ENCODE measurements around the gene PRRT1B.

The PRRT1B gene

DNA sequence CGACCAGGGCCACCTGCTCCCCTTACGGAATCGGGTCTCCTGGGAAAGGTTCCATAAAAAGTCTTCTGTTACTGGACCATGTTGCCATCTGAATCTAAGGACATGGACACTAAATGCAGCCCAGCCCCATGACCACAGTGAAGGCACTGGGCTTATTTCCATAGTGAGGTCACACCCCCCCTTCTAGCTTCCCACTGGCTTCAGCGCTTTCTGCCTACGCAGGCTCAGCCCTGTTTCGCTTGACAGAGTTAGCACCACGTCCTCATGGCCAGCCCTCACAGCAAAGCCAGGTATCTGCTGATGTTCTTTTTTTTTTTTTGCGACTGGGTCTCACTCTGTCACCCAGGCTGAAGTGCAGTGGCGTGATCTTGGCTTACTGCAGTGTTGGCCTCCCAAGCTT is 28.4 kb upstream of the PRRT1B start:
- H3K9me3 Mint-ChIP-seq = no peaks in the 10 kb centered on the region
- H3K4me3 Mint-ChIP-seq = no peak overlapping the region
- no peaks in the 10 kb centered on the region for H3K36me3 Mint-ChIP-seq
- no peaks in the 10 kb centered on the region for H3K27me3 Mint-ChIP-seq
- H3K27ac Mint-ChIP-seq = no peak overlapping the region
- no peaks in the 10 kb centered on the region for H3K4me1 Mint-ChIP-seq

GRCh38 chr9:131517761-131518190 is 27.5 kb upstream of the PRRT1B start:
- H3K27ac Mint-ChIP-seq = peak overlapping the region; percentile 8
- H3K27me3 Mint-ChIP-seq = no peaks in the 10 kb centered on the region
- no peaks in the 10 kb centered on the region for H3K4me1 Mint-ChIP-seq
- H3K36me3 Mint-ChIP-seq = no peaks in the 10 kb centered on the region
- H3K9me3 Mint-ChIP-seq = no peaks in the 10 kb centered on the region
- no peak overlapping the region for H3K4me3 Mint-ChIP-seq

- Mint-ChIP-seq H3K4me1 (no peaks in the 10 kb centered on the region), H3K27me3 (no peaks in the 10 kb centered on the region), H3K27ac (no peak overlapping the region), H3K4me3 (no peak overlapping the region), H3K36me3 (no peaks in the 10 kb centered on the region), H3K9me3 (no peaks in the 10 kb centered on the region)
Measured at GRCh38 chr9:131518553-131518952, 26.8 kb upstream of the PRRT1B start.

GRCh38 chr9:131520503-131520902 is 24.8 kb upstream of the PRRT1B start:
- Mint-ChIP-seq H3K27ac (no peak overlapping the region), H3K4me1 (peaks cover 3% of the 10 kb centered on the region), H3K27me3 (no peaks in the 10 kb centered on the region), H3K9me3 (no peaks in the 10 kb centered on the region), H3K36me3 (no peaks in the 10 kb centered on the region), H3K4me3 (no peak overlapping the region)

- H3K4me1 Mint-ChIP-seq = peaks cover 3% of the 10 kb centered on the region
- no peaks in the 10 kb centered on the region for H3K27me3 Mint-ChIP-seq
- no peaks in the 10 kb centered on the region for H3K9me3 Mint-ChIP-seq
- H3K36me3 Mint-ChIP-seq = no peaks in the 10 kb centered on the region
- H3K4me3 Mint-ChIP-seq = no peak overlapping the region
- H3K27ac Mint-ChIP-seq = no peak overlapping the region
Measured at GRCh38 chr9:131521203-131521602, 24.1 kb upstream of the PRRT1B start.

DNA sequence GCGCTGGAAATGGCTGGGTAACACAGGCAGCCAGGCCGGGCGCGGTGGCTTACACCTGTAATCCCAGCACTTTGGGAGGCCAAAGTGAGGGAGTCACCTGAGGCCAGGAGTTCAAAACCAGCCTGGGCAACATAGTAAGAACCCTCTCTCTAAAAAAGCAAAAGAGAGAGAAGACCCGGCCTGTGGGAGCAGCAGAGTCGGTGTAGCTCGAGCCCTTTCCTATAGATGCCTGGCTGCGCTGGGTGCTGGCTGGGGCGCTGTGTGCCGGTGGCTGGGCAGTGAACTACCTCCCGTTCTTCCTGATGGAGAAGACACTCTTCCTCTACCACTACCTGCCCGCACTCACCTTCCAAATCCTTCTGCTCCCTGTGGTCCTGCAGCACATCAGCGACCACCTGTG is 23.5 kb upstream of the PRRT1B start:
- Mint-ChIP-seq H3K36me3 (peaks cover 3% of the 10 kb centered on the region), H3K4me3 (no peak overlapping the region), H3K4me1 (peaks cover 3% of the 10 kb centered on the region), H3K27me3 (no peaks in the 10 kb centered on the region), H3K27ac (no peak overlapping the region), H3K9me3 (no peaks in the 10 kb centered on the region)

DNA sequence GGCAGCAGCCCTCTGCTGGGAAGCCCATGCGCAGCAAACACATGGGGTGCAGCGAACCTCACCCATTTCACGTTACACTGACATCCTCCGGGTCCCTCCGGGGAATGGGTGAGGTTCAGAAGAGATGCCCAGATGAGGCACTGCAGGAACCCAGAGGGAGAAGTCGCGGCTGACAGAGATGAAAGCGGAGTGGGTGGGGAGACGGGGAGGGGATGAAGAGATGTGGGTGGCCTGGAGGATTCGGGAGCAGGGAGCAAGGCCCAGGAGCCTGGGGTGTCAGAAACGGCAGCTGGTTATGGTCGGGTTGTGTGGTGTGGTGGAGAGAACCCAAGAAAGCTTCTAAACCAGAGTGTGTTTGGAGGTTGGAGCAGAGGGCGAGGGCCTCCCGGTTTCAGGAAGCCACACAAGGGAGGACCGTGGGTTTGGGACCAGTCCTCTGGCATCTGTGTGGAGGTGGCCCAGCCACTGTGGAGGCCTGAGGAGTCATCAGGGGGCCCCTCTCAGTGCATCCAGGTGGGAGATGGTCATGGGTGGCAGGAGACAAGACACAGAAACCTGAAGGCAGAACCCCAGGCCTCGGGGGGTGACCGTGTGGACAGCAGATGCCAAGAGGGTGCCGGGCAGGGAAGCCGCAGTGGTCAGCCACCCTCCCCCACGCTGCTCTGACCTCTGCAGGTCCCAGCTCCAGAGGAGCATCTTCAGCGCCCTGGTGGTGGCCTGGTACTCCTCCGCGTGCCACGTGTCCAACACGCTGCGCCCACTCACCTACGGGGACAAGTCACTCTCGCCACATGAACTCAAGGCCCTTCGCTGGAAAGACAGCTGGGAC is 22.9 kb upstream of the PRRT1B start:
- no peaks in the 10 kb centered on the region for H3K27me3 Mint-ChIP-seq
- no peak overlapping the region for H3K4me3 Mint-ChIP-seq
- peaks cover 3% of the 10 kb centered on the region for H3K4me1 Mint-ChIP-seq
- no peaks in the 10 kb centered on the region for H3K9me3 Mint-ChIP-seq
- H3K36me3 Mint-ChIP-seq = peaks cover 3% of the 10 kb centered on the region
- no peak overlapping the region for H3K27ac Mint-ChIP-seq

DNA sequence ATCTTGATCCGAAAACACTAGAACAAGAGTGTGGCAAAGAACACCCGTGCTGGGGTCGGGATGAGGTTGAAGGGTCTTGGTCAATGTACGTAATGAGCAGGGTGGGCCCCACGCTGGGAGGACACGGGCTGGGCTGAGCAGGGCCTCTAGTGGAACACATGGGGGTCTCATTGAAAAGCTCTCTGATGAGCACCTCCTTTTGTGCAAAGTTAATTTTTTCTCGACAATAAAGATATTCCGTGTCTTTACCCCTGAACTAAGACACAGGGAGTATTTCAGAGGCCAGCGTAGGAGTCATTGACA is 22.3 kb upstream of the PRRT1B start:
- H3K4me1 Mint-ChIP-seq = peaks cover 3% of the 10 kb centered on the region
- peaks cover 3% of the 10 kb centered on the region for H3K36me3 Mint-ChIP-seq
- no peaks in the 10 kb centered on the region for H3K27me3 Mint-ChIP-seq
- H3K9me3 Mint-ChIP-seq = no peaks in the 10 kb centered on the region
- no peak overlapping the region for H3K4me3 Mint-ChIP-seq
- H3K27ac Mint-ChIP-seq = no peak overlapping the region

DNA sequence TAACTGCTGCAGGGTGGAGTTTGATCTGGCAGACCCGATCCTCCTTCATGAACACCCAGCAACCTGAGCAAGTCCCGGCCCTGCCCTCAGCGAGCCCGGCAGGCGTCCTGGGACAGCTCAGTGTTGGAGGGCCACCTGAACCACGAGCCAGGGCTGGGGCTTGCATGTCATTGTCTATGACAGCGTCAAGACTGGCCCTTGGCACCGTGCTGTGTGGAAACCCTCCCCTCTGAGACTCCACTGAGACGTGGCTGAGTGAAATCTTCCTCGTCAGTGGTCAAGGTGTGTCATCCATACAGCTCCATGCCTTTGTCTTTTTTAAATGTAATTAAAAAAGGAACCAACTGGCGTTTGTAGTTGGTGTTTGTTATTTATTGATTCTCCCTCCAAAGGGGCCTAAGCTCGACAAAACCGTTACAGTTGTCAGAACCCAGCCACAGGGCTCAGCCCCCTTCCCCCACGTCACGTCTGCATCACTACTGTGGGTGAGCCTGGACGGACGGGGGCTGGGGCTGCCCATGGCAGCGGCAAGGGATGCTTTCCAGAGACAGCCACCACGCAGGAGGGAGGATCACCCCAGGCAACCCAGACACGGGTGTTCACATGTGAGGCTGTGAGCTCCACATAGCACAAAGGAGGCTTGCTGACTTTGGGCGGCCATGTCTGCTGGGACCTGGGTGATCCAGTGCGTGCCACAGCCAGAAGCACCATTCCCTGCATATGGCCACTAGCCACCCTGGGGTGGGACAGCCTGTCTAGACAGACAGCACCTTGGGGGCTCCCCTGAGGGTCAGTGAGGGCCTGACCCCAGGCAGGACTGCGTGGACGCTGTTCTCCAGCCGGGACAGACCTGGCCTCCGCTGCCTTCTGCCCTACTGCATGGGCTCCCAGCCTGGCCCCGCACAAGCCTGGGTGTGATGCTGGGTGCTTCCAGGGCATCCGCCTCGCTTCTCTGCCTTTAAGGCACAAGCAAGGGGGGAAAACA is 21.6 kb upstream of the PRRT1B start:
- no peak overlapping the region for H3K4me3 Mint-ChIP-seq

GRCh38 chr9:131524665-131525315 is 20.5 kb upstream of the PRRT1B start:
- H3K36me3 Mint-ChIP-seq = peaks cover 3% of the 10 kb centered on the region
- no peaks in the 10 kb centered on the region for H3K27me3 Mint-ChIP-seq

More for the DNA sequence above, 21.6 kb upstream of the PRRT1B start:
- Mint-ChIP-seq H3K36me3 (peaks cover 3% of the 10 kb centered on the region), H3K4me1 (peaks cover 7% of the 10 kb centered on the region), H3K9me3 (no peaks in the 10 kb centered on the region), H3K27ac (no peak overlapping the region), H3K27me3 (no peaks in the 10 kb centered on the region)

GRCh38 chr9:131525643-131526565 is 19.4 kb upstream of the PRRT1B start:
- no peaks in the 10 kb centered on the region for H3K9me3 Mint-ChIP-seq
- H3K27me3 Mint-ChIP-seq = no peaks in the 10 kb centered on the region
- no peak overlapping the region for H3K27ac Mint-ChIP-seq
- peaks cover 13% of the 10 kb centered on the region for H3K4me1 Mint-ChIP-seq
- peaks cover 3% of the 10 kb centered on the region for H3K36me3 Mint-ChIP-seq
- no peak overlapping the region for H3K4me3 Mint-ChIP-seq

More at GRCh38 chr9:131524665-131525315, 20.5 kb upstream of the PRRT1B start:
- Mint-ChIP-seq H3K27ac (no peak overlapping the region), H3K4me1 (peaks cover 11% of the 10 kb centered on the region), H3K9me3 (no peaks in the 10 kb centered on the region), H3K4me3 (no peak overlapping the region)

GRCh38 chr9:131528186-131528585 is 17.1 kb upstream of the PRRT1B start:
- no peak overlapping the region for H3K27ac Mint-ChIP-seq
- H3K27me3 Mint-ChIP-seq = no peaks in the 10 kb centered on the region
- H3K36me3 Mint-ChIP-seq = peaks cover 3% of the 10 kb centered on the region
- peaks cover 16% of the 10 kb centered on the region for H3K4me1 Mint-ChIP-seq
- H3K4me3 Mint-ChIP-seq = peak overlapping the region; percentile 11
- H3K9me3 Mint-ChIP-seq = no peaks in the 10 kb centered on the region

- H3K4me1 Mint-ChIP-seq = peaks cover 16% of the 10 kb centered on the region
- H3K36me3 Mint-ChIP-seq = peaks cover 3% of the 10 kb centered on the region
- no peak overlapping the region for H3K27ac Mint-ChIP-seq
- H3K4me3 Mint-ChIP-seq = peak overlapping the region; percentile 70
- H3K9me3 Mint-ChIP-seq = no peaks in the 10 kb centered on the region
- H3K27me3 Mint-ChIP-seq = no peaks in the 10 kb centered on the region
Measured at GRCh38 chr9:131528886-131529505, 16.3 kb upstream of the PRRT1B start.

Measured in activated naive CD4-positive, alpha-beta T cell treated with anti-CD3 and anti-CD28 coated beads, Interleukin-2, amount 50 U/mL, for 24 hours (primary cell).